HEK293T (cell line): ENCODE data around the gene CNPPD1.

Experiments used
- ARNT ChIP-seq: fragments of 450-650 bp; IDR thresholded peaks from 2 replicates; pipeline ENCODE4 v1.6.1; 2017; ENCODE audit warnings: mild to moderate bottlenecking
- BHLHE40 ChIP-seq: fragments of 450-650 bp; IDR thresholded peaks from 2 replicates; pipeline ENCODE4 v1.6.1; 2016; ENCODE audit warnings: mild to moderate bottlenecking, moderate library complexity, borderline replicate concordance
- ELF4 ChIP-seq: fragments of 450-650 bp; IDR thresholded peaks from 2 replicates; pipeline ENCODE4 v1.6.1; 2017; ENCODE audit warnings: antibody characterized with exemption
- FOXK2 ChIP-seq: fragments of 450-650 bp; IDR thresholded peaks from 2 replicates; pipeline ENCODE4 v1.6.1; 2016; ENCODE audit warnings: mild to moderate bottlenecking
- FOXM1 ChIP-seq: fragments of 450-650 bp; IDR thresholded peaks from 2 replicates; pipeline ENCODE4 v1.6.1; 2017; ENCODE audit warnings: mild to moderate bottlenecking, borderline replicate concordance
- HDGF ChIP-seq: fragments of 450-650 bp; IDR thresholded peaks from 2 replicates; pipeline ENCODE4 v1.6.1; 2017; ENCODE audit warnings: antibody characterized with exemption, borderline replicate concordance
- L3MBTL2 ChIP-seq: fragments of 450-650 bp; conservative IDR thresholded peaks from 2 replicates; pipeline ENCODE4 v1.6.1; 2016; ENCODE audit warnings: mild to moderate bottlenecking
- LEF1 ChIP-seq: fragments of 450-650 bp; IDR thresholded peaks from 2 replicates; pipeline ENCODE4 v1.6.1; 2017; ENCODE audit warnings: mild to moderate bottlenecking, borderline replicate concordance
- NFRKB ChIP-seq: fragments of 450-650 bp; IDR thresholded peaks from 2 replicates; pipeline ENCODE4 v1.6.1; 2016; ENCODE audit warnings: mild to moderate bottlenecking, moderate library complexity
- SP1 ChIP-seq: fragments of 450-650 bp; IDR thresholded peaks from 2 replicates; pipeline ENCODE4 v1.6.1; 2017
- SUZ12 ChIP-seq: fragments of 450-650 bp; IDR thresholded peaks from 2 replicates; pipeline ENCODE4 v1.6.1; 2016; ENCODE audit warnings: mild to moderate bottlenecking
- TARDBP ChIP-seq: fragments of 450-650 bp; IDR thresholded peaks from 2 replicates; pipeline ENCODE4 v1.6.1; 2016

DNA sequence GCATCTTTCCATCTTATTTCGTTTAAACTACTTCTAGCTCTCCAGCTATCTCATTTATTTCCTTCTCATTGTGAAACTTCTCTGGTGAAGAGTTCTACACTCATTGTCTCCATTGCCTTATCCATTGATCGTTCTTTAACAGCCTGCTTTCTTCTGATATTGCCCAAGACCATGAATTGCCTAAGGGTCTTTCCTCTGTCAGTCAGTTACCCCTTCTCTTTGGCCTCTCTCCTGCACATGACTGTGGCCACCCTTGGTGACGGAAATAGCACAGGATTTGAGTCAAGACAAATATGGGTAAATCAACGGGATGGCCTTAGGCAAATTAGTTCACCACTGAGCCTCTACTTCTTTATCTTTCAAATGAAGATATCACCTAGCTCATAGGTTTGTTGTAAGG lies 42.7 kb downstream of the CNPPD1 start:
- TF ChIP-seq FOXK2 (no peak), NFRKB (no peak), ARNT (no peak), ELF4 (no peak), BHLHE40 (no peak), SP1 (no peak), HDGF (no peak), SUZ12 (no peak), TARDBP (no peak), LEF1 (no peak), L3MBTL2 (no peak), FOXM1 (no peak)
